GM12872 (cell line): Measurements from ENCODE around the gene TRPM5.

Experiments used
- TF ChIP-seq, protein P1 (sequence below): IDR thresholded peaks from 3 replicates; pipeline ENCODE4 v1.5.1; 2011; ENCODE audit warnings: low read depth, mild to moderate bottlenecking, low read length, moderate library complexity; ENCODE audit not compliant: insufficient read depth

Gene TRPM5

DNA sequence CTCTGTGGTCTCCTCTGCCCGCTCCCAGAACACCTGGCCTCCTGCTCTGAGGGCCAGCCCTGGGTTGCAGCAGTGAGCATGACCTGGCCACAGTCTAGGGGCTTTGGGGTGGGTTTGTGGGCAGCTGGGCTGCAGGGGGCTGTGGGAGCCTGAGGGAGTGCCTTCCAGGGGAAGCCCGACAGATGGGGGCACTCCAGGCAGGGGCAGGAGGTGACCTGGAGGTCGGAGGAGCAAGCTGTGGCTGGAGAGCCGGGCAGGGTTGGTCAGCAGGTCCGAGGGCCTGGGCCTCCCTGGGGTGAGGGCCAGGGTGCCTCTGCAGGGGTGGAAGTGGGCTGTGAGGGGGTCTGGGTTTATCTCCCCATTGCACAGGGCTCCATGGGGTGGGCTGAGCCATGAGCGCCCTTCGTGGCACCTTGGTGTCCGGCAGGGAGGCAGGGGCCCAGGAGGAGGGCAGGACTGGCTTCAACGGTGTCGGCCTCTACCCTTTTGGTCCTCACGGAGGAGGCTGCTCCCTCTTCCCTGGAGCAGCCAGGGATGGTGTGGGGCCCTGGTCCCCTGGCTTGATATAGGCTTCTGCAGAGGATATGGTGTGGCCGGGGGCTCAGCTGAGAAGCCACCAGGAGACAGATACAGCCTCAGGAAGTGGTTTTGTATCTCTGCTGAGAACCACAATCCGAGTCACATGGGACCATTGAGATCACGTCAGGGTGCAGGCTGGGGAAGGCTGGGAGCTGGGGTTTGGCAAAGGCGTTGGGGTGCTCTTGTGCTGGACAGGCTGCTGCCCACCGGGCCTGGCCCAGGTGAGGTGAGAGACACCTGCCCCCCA is 22.8 kb upstream of the TRPM5 start:
- TF ChIP-seq, protein P1, sequence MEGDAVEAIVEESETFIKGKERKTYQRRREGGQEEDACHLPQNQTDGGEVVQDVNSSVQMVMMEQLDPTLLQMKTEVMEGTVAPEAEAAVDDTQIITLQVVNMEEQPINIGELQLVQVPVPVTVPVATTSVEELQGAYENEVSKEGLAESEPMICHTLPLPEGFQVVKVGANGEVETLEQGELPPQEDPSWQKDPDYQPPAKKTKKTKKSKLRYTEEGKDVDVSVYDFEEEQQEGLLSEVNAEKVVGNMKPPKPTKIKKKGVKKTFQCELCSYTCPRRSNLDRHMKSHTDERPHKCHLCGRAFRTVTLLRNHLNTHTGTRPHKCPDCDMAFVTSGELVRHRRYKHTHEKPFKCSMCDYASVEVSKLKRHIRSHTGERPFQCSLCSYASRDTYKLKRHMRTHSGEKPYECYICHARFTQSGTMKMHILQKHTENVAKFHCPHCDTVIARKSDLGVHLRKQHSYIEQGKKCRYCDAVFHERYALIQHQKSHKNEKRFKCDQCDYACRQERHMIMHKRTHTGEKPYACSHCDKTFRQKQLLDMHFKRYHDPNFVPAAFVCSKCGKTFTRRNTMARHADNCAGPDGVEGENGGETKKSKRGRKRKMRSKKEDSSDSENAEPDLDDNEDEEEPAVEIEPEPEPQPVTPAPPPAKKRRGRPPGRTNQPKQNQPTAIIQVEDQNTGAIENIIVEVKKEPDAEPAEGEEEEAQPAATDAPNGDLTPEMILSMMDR: no peak

DNA sequence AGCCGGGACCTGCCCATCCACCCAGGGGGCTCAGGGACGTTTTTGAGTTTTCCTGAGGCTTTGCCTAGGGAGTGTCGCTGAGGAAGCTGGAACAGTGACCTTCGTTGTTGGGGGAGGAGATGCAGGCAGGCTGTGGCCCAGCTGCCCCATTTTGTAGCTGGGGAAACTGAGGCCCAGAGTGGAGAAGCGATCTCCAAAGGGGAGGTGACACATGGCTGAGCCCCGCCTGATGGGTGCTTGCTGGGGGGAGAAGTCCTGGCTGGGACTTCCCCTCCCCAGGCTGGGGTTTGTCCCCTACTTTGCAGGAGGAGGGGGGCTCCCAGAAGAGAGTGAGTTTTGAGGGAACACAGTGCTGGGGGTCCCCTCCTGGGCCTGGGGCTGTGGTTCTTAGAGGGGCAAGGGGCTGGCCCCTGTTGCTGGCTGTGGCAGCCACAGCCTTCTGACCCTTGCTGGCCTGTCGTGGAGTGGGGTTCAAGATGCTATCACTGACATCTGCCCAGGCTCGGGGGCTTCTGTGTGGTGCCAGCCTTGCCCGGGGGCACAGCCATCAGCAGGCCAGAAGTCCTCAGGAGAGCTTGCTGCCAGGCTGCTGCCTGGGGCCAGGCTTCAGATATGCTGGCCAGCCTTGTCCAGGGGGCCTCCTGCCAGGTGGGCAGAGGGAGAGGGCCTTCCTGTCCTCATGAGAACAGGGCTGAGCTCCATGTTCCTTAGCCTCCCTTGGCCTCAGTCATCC is 21.9 kb upstream of the TRPM5 start:
- TF ChIP-seq, protein P1: no peak

DNA sequence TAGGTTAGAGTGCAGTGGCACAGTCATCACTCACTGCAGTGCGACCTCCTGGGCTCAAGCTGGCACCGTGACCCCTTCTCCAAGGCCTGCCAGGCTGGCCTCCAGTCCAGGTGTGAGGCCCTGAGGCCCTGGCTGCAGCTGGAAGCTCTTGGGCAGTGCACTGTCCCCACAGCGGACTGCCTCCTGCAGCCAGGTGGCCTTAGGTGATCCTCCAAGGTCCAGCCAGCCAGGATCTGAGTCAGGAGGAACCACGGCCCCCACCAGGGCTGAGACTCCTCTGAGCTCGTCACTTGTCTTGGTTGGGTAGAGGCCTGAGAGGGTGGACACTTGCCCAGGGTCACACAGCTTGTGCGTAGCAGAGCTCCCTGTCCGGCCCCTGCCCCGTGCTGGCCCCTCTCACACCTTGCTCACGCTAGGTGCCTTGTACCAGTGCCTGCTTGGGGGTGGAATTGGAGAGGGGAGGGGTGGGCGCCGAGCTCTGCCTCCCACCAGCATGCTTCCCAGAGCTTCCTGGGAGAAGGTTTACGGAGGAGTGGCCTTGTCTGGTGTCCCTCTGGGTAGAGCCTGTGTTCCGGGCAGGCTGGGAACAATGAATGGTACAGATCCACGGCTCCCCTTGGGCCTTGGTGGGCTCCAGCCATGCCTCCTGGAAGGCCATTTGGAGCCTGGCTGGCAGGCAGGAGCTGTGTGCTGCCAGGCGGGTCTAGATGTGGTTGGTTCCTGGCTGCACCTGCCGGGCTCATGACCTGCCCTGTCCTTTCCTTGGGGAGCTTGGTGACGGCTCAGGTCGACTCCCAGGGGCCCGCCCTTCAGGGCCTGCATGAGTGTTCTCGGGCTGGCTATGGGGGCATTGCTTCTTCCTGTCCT is 21.1 kb upstream of the TRPM5 start:
- TF ChIP-seq, protein P1: no peak

DNA sequence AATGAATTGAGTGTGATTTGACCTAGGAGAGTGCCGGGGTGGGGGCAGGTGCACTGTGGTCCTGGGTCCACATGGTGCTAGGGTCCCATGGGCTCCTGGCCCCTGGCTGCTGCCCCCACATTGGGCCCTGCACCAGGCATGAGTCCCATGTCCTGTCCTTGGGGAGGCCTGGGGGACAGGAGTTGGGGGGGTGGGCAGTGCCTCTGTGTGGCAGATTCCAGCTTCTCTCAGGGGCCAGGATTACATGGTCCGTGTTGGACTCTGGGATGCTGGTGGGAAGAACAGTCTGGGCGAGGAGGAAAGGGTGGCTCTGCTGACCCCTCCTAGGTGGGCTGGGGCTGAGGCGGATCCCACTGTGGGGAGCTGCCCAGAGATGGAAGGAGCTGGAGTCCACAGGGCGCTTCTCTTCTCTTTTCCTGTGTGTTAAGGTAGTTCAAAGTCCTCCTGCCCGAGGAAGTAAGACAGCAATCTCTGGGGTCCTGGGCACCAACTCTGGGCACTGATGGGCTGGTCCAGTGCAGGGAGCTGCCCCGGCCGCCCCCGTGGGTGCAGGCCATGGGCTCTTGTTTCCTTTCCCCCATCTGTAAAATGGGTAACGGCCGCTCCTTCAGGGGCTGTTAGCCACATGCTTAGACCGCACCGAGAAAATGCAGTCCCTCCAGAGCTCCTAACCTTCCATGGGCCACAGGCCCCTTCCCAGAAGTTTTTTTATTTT is 20.3 kb upstream of the TRPM5 start:
- TF ChIP-seq, protein P1: no peak

DNA sequence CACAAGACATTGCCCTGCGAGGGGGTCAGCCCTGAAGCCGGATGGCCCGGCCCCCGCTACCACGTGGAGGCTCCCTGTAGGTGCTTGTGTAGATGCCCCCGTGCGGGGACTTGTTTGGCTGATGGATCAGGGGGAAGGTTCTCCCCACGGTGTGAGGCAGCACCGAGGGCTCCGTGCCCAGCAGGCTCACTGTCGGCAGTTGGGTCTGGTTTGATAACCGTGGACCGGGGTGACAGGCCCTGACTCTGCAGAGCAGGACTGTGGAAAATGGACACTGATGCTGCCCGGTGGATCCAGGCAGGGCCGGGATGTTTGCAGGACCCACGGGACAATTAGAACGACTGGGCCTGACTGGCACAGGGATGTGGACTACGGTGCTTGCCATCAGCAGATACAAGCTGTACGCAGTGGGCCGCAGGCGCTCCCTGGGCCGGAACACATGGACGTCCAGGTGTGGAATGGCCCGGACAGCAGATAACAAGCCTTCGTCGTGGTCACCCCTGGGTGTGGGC is 19.5 kb upstream of the TRPM5 start:
- TF ChIP-seq, protein P1: no peak

DNA sequence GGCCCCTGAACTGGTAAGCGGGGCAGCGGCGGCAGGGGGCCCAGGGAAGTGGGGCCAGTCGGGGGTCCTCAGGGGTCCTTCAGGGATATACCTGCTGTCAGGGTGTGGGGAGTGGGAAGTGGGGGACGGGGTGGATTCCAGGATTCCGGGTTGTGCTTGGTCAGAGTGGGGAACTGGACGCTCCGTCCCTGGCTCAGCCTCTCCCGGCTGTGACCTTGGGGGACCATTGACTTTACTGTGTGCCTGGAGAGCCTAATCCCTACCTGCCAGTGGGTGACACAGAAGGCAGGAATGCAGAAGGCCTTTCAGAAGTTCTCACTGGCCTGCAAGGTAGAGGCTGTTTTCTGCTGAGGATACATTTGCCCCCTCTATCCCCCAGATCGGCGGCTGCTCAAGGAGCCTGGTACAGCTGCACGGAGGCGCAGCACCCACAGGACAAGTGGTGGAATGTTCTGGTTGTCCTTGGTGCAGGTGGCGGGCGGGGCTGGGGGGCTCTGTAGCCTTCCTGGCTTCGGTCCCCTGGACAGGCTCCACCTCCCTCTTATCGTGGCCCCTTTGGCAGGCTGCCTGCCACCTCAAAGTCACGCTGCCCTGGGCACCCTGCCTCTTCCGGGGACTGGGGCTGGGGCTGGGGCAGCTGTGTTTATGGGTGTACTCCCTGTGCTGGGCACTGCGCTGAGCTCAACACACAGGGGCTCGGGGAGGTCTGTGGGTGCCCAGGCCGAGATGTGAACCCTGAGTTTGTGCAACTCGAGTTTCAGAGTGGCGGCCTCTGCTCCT is 18.9 kb upstream of the TRPM5 start:
- TF ChIP-seq, protein P1: no peak
